HFF-Myc (cell line): ENCODE data around the gene SPOCK2.

Source experiments
- DNase-seq: peaks from one replicate; pipeline ENCODE4 v3.0.0-alpha.2; 2011; ENCODE audit warnings: low read depth; ENCODE audit errors: extremely low read depth
- H3K4me3 ChIP-seq: replicated peaks from 2 replicates; pipeline ENCODE4 v1.5.1; 2011; ENCODE audit warnings: low read depth, mild to moderate bottlenecking, control low read depth, low read length
- CTCF ChIP-seq: IDR thresholded peaks from 2 replicates; pipeline ENCODE4 v1.5.1; 2012; ENCODE audit warnings: mild to moderate bottlenecking, low read depth, low read length, control low read depth; ENCODE audit errors: missing control alignments

Gene SPOCK2

GRCh38 chr10:72009051-72009424 lies 79.3 kb downstream of the SPOCK2 start:
- TF ChIP-seq CTCF = no peak
- no peak overlapping the region for H3K4me3 ChIP-seq
- no peak for DNase-seq
